ENCODE data around the gene GPA33.

The GPA33 gene

GRCh38 chr1:167095368-167095767, 5.2 kb upstream of the GPA33 start:
- Histone ChIP-seq H3K4me1 (ENCODE audit: control insufficient read depth, insufficient read depth, low read length) (0 out of 2 replicates have a peak, but pooled peaks cover 2% of the 10 kb centered on the region), H3K4me3 (ENCODE audit: low read depth, low read length) (no peak overlapping the region), H3K36me3 (ENCODE audit: control insufficient read depth in 2 of 2, insufficient read depth in 1 of 2, low read length in 2 of 2) (no peaks in the 10 kb centered on the region), H3K9me3 (ENCODE audit: control insufficient read depth, insufficient read depth, low read depth, low read length) (no peaks in the 10 kb centered on the region), H3K27ac (ENCODE audit: extremely low read depth, low read depth, low read length) (no peak overlapping the region)
- TF ChIP-seq ZNF629 (tag by site-specific recombination; IDR thresholded peaks at IDR 0.05) (0 out of 2 replicates have a peak, but pooled peaks have one; percentile 22), GLI2 (tag by site-specific recombination; IDR thresholded peaks at IDR 0.05; ENCODE audit: borderline replicate concordance, low read depth) (no peak), ZNF561 (tag by site-specific recombination; IDR thresholded peaks at IDR 0.05; ENCODE audit: borderline replicate concordance) (0 out of 2 replicates have a peak, but pooled peaks have one; percentile 25), WT1 (tag by site-specific recombination; IDR thresholded peaks at IDR 0.05) (peak; percentile 31; the same call in 1 of the 2 replicates), ZNF366 (tag by site-specific recombination; conservative IDR thresholded peaks at IDR 0.05) (peak; percentile 67; the same call in 1 of the 2 replicates), ZNF146 (tag by site-specific recombination; IDR thresholded peaks at IDR 0.05) (no peak), HOXD13 (CRISPR knock-in tag; IDR thresholded peaks at IDR 0.05; ENCODE audit: borderline replicate concordance) (no peak), MEIS1 (CRISPR knock-in tag; IDR thresholded peaks at IDR 0.05; ENCODE audit: borderline replicate concordance) (peak; percentile 71; the same call in 1 of the 2 replicates), ZNF510 (tag by site-specific recombination; IDR thresholded peaks at IDR 0.05; ENCODE audit: insufficient replicate concordance) (peak; percentile 39), ZNF121 (tag by site-specific recombination; IDR thresholded peaks at IDR 0.05) (no peak), ZEB2 (tag by site-specific recombination; IDR thresholded peaks at IDR 0.05) (peak; percentile 55; the same call in 1 of the 2 replicates), SP7 (tag by site-specific recombination; IDR thresholded peaks at IDR 0.05) (peak; percentile 54; the same call in 1 of the 2 replicates)
- TF ChIP-seq, protein P1, sequence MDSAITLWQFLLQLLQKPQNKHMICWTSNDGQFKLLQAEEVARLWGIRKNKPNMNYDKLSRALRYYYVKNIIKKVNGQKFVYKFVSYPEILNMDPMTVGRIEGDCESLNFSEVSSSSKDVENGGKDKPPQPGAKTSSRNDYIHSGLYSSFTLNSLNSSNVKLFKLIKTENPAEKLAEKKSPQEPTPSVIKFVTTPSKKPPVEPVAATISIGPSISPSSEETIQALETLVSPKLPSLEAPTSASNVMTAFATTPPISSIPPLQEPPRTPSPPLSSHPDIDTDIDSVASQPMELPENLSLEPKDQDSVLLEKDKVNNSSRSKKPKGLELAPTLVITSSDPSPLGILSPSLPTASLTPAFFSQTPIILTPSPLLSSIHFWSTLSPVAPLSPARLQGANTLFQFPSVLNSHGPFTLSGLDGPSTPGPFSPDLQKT (IDR thresholded peaks at IDR 0.05; ENCODE audit: borderline replicate concordance, low read depth, low read length), result no peak
- TF ChIP-seq, protein P2, sequence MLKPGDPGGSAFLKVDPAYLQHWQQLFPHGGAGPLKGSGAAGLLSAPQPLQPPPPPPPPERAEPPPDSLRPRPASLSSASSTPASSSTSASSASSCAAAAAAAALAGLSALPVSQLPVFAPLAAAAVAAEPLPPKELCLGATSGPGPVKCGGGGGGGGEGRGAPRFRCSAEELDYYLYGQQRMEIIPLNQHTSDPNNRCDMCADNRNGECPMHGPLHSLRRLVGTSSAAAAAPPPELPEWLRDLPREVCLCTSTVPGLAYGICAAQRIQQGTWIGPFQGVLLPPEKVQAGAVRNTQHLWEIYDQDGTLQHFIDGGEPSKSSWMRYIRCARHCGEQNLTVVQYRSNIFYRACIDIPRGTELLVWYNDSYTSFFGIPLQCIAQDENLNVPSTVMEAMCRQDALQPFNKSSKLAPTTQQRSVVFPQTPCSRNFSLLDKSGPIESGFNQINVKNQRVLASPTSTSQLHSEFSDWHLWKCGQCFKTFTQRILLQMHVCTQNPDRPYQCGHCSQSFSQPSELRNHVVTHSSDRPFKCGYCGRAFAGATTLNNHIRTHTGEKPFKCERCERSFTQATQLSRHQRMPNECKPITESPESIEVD (tag by site-specific recombination; IDR thresholded peaks at IDR 0.05), result peak; percentile 74
- TF ChIP-seq, protein P3, sequence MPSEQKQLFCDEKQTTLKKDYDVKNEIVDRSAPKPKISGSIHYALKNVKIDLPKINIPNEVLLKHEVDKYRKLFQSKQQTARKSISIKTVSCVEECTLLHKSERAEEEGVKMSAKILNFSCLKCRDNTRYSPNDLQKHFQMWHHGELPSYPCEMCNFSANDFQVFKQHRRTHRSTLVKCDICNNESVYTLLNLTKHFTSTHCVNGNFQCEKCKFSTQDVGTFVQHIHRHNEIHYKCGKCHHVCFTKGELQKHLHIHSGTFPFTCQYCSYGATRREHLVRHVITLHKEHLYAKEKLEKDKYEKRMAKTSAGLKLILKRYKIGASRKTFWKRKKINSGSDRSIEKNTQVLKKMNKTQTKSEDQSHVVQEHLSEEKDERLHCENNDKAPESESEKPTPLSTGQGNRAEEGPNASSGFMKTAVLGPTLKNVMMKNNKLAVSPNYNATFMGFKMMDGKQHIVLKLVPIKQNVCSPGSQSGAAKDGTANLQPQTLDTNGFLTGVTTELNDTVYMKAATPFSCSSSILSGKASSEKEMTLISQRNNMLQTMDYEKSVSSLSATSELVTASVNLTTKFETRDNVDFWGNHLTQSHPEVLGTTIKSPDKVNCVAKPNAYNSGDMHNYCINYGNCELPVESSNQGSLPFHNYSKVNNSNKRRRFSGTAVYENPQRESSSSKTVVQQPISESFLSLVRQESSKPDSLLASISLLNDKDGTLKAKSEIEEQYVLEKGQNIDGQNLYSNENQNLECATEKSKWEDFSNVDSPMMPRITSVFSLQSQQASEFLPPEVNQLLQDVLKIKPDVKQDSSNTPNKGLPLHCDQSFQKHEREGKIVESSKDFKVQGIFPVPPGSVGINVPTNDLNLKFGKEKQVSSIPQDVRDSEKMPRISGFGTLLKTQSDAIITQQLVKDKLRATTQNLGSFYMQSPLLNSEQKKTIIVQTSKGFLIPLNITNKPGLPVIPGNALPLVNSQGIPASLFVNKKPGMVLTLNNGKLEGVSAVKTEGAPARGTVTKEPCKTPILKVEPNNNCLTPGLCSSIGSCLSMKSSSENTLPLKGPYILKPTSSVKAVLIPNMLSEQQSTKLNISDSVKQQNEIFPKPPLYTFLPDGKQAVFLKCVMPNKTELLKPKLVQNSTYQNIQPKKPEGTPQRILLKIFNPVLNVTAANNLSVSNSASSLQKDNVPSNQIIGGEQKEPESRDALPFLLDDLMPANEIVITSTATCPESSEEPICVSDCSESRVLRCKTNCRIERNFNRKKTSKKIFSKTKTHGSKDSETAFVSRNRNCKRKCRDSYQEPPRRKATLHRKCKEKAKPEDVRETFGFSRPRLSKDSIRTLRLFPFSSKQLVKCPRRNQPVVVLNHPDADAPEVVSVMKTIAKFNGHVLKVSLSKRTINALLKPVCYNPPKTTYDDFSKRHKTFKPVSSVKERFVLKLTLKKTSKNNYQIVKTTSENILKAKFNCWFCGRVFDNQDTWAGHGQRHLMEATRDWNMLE (tag by site-specific recombination; conservative IDR thresholded peaks at IDR 0.05; ENCODE audit: low read depth), result 0 out of 2 replicates have a peak, but pooled peaks have one; percentile 14
- TF ChIP-seq, protein P4, sequence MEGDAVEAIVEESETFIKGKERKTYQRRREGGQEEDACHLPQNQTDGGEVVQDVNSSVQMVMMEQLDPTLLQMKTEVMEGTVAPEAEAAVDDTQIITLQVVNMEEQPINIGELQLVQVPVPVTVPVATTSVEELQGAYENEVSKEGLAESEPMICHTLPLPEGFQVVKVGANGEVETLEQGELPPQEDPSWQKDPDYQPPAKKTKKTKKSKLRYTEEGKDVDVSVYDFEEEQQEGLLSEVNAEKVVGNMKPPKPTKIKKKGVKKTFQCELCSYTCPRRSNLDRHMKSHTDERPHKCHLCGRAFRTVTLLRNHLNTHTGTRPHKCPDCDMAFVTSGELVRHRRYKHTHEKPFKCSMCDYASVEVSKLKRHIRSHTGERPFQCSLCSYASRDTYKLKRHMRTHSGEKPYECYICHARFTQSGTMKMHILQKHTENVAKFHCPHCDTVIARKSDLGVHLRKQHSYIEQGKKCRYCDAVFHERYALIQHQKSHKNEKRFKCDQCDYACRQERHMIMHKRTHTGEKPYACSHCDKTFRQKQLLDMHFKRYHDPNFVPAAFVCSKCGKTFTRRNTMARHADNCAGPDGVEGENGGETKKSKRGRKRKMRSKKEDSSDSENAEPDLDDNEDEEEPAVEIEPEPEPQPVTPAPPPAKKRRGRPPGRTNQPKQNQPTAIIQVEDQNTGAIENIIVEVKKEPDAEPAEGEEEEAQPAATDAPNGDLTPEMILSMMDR (tag by site-specific recombination; IDR thresholded peaks at IDR 0.05), result no peak
- TF ChIP-seq, protein P5, sequence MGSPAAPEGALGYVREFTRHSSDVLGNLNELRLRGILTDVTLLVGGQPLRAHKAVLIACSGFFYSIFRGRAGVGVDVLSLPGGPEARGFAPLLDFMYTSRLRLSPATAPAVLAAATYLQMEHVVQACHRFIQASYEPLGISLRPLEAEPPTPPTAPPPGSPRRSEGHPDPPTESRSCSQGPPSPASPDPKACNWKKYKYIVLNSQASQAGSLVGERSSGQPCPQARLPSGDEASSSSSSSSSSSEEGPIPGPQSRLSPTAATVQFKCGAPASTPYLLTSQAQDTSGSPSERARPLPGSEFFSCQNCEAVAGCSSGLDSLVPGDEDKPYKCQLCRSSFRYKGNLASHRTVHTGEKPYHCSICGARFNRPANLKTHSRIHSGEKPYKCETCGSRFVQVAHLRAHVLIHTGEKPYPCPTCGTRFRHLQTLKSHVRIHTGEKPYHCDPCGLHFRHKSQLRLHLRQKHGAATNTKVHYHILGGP (tag by site-specific recombination; IDR thresholded peaks at IDR 0.05), result peak; percentile 56; the same call in 1 of the 2 replicates
- TF ChIP-seq, protein P6, sequence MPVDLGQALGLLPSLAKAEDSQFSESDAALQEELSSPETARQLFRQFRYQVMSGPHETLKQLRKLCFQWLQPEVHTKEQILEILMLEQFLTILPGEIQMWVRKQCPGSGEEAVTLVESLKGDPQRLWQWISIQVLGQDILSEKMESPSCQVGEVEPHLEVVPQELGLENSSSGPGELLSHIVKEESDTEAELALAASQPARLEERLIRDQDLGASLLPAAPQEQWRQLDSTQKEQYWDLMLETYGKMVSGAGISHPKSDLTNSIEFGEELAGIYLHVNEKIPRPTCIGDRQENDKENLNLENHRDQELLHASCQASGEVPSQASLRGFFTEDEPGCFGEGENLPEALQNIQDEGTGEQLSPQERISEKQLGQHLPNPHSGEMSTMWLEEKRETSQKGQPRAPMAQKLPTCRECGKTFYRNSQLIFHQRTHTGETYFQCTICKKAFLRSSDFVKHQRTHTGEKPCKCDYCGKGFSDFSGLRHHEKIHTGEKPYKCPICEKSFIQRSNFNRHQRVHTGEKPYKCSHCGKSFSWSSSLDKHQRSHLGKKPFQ (tag by site-specific recombination; IDR thresholded peaks at IDR 0.05), result 0 out of 2 replicates have a peak, but pooled peaks have one; percentile 35
- ChIA-PET POLR2A (interaction anchor here (1.6 kb wide), 1 partner anchor 125 kb away, joined by 7 read pairs; the partner anchor contains the start of gene POU2F1), CTCF (interaction anchor here (0.7 to 2.3 kb wide), 2 partner anchors 185 to 333 kb away, joined by 3 to 5 read pairs; no protein-coding TSS in a partner anchor)
